Embryonic facial prominence (tissue), 1 donor: ENCODE results near the gene CACTIN.

Source experiments
- DNase-seq: peaks from one replicate; pipeline ENCODE4 v3.0.0-alpha.2; 2016; ENCODE audit errors: extremely low spot score

Gene CACTIN

DNA sequence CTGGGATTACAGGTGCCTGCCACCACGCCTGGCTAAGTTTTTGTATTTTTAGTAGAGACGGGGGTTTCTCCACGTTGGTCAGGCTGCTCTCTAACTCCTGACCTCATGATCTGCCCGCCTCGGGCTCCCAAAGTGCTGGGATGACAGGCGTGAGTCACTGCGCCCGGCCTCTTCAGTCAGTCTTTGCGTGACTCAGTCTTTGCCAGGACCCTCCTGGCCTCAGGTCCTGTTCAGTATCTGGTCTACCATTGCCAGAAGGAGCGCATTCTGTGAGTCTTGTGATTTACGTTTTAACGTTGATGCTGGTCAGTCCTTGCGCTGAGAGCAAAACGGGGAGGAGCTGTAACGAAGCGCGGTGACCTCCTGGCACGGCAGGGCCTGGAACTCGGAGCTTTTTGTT lies 61.5 kb downstream of the CACTIN start:
- no peak for DNase-seq

DNA sequence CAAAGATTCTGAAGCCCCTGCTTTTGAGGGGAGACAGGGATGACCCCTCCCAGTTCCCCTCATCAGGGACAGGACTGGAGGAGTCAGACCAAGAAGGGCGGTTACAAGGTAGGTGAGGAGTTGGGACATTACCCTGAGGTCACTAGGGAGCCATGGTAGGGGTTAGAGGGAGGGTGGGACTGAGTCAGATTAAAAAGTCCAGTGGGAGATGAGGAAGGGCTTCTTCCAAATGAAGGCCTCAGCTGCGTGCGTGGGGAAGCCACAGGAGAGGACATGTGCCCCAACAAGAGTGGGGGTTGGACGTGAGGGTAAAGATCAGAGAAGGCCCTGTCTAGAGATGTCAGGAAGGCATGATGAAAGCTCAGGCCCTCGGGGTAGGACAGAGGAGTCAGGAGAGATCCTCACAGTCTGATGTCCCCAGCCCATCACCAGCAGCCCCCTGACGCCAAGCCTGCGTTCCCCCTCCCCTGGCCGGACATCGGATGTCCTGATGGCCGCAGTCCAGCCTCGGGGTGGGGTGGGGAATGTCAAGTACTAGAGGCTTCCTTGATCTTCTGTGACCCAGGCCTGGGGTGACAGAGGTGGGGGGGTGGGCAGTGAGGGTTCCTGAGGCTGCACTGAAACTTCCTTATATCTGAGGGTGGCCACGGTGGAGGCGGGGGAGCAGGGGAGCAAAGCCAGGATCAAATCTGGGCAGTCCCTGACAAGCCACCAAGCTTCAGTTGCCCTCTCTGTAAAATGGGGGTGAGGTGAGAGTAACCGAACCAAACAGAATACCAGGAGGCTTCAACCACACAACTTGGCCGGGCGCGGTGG lies 62.7 kb downstream of the CACTIN start:
- no peak for DNase-seq
